GM18511 (cell line): ENCODE measurements around the gene AFF1.

Source experiments
- ATAC-seq: cut with Tn5 transposase; IDR thresholded peaks from one replicate; pipeline ENCODE4 v1.9.1; 2021; ENCODE audit warnings: mild to moderate bottlenecking, moderate library complexity; ENCODE audit not compliant: unreplicated experiment

The AFF1 gene

DNA sequence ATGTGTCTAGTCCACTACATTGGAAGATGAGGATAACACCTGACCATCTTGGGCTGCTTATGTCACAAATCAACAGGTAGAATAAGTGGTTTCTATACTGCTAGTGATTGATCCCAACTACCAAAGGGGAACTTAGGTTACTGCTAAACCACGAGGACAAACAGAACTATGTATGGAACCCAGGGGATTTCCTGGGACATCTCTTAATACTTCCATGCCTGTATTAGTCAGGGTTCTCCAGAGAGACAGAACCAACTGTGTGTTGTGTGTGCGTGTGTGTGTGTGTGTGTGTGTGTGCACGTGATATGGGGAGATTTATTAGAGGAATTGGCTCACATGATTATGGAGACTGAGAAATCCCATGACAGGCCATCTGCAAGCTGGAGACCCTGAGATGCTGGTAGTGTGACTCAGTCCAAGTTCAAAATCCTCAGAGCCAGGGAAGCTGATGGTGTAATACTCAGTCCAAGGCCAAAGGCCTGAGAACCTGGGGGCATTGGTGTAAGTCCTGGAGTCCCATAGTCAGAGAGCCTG is 16.2 kb upstream of the AFF1 start:
- ATAC-seq, result no peak

DNA sequence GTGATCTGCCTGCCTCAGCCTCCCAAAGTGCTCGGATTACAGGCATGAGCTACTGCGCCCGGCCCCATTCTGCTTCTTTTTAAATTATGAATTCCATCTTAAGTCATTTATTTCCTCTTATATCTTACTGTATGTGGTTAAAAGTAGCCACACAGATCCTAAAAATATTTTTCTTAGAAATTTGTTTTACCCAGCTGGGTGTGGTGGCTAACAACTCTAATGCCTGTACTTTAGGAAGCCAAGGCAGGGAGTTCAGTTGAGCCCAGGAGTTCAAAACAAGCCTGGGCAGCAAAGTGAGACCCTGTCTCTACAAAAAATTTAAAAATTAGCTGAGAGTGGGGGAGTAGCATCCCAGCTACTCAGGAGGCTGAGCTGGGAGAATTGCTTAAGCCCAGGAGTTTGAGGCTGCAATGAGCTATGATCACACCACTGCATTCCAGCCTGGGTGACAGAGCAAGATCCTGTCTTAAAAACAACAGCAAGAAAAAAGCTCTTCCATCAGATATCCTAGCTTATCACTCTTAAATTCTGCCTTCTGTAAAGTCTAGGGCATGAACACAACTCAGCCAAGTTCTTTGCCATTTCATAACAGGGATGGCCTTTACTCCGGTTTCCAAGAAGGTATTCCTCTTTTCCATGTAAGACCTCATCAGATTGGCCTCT is 15.1 kb upstream of the AFF1 start:
- no peak for ATAC-seq

DNA sequence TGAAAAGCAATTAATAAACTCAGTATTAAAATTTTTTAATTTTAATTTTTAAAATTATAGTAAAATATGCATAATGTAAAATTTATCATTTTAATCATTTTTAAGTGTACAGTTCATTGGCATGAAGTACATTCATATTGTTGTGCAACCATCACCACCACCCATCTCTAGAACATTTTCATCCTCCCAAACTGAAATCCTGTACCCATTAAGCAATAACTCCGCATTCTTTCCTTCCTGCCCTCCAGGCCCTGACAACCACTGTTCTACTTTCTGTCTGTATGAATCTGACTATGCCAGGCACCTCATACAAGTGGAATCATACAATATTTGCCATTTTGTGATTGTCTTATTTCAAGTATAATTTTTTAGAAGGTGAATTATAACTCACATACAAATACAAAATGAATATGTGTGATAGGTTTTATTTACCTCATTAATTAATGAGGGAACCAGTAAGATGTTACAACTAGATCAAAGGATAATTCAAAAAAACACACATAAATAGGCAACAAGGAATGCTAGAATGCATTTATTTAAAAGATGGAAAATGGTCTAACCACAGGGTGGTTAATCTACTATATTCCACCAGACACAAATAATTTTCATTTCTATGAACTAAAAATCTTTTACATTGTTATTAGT is 13.1 kb upstream of the AFF1 start:
- no peak for ATAC-seq

DNA sequence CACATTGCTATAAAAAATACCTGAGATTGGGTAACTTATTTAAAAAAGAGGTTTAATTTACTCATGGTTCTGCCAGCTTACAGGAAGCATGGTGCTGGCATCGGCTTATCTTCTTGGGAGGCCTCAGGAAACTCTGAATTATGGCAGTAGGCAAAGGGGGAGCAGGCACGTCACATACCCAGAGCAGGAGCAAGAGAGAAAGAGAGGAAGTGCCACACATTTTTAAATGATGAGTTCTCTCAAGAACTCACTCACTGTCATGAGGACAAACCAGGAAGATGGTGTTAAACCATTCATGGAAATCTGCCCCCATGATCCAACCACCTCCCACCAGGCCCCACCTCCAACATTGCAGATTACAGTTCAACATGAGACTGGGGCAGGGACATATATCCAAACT is 10.0 kb upstream of the AFF1 start:
- no peak for ATAC-seq

DNA sequence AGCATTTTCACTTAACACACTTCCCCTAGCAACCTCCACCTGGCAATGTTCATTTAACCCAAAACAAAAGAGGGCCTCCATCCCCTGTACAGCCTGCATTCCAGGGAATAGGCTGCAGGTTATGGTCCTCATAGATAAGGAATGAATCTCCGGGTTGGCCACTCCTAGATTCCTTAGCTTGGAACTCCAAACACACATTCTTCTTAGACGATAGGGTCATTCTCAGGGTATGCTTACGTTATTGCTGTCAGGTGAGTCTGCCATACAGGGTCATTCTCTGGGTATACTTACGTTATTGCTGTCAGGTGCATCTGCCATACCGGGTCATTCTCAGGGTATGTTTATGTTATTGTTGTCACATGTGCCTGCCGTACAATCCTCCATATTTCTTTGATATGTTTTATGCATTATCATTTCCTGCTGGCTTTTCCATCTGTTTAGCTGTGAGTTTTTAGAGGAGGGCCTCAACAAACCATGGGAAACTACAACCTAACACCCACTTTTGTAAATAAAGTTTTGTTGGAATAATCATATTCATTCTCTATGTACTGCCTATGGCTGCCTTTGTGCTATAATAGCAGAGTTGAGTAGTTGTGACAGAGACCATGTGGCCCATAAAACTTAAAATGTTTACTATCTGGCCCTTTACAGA is 8.2 kb upstream of the AFF1 start:
- no peak for ATAC-seq

DNA sequence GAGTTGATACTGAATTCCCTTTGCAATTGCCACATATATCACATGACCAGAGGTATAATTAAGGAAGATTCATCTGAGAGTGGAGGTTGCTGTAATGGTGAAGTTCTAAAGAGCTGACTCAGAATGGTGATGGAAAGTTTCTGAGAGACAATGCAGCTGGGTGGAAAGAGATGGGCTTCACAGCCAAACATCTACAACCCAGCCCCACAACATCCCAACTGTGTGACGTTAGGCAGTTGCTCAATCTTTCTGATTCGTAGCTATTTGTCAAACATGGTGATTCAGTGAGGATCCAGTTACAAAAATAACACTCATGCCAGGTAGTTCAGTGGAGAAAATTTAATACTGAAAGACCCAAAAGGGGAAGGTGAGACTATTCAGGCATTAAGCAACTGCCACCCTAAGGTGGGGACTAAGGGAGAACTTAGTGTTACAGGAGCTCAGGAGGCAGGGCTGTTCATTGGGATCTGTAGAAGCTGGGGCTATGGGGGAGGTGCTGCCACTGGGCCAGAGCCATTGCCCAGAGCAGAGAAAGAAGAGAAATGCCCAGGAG is 6.9 kb upstream of the AFF1 start:
- peak; percentile 43 for ATAC-seq

DNA sequence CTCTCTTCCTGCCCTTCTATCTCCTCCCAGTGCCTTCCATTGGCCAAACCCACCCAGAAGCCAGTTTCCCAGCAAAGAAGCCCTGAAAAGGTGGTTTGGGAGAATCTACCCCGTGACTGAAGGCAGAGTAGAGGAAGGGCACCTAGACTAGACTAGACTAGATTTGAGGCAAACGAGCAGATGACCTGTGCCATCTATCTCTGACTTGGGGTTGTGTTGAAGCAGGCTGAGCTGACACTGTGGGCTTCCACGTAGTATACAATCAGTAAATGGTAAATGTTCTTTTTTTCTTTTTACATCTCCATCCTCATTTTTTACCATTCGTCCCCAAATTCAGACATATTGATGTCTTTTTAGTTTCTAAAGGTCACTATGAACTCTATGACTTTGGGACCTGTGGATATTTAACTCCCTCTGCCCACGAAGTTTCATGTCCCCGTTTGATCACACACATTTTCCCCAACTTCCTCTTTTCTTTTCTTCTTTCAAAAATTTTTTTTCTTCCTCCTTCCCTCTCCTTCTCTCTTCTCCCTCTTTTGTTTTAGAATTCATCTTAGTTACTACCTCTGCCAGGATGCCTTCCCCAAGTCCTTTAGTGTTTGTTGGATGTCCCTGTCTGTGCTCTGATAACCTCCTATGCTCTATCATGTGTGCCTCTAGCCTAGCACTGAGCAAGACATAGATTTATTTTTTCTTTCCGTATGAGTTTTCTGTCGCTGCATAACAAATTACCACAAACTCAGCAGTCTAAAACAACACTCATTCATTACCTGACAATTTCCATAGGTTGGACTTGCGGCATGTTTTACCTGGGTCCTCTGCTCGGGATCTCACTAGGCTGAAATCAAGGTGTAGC is 6.2 kb upstream of the AFF1 start:
- peak; percentile 52 for ATAC-seq

DNA sequence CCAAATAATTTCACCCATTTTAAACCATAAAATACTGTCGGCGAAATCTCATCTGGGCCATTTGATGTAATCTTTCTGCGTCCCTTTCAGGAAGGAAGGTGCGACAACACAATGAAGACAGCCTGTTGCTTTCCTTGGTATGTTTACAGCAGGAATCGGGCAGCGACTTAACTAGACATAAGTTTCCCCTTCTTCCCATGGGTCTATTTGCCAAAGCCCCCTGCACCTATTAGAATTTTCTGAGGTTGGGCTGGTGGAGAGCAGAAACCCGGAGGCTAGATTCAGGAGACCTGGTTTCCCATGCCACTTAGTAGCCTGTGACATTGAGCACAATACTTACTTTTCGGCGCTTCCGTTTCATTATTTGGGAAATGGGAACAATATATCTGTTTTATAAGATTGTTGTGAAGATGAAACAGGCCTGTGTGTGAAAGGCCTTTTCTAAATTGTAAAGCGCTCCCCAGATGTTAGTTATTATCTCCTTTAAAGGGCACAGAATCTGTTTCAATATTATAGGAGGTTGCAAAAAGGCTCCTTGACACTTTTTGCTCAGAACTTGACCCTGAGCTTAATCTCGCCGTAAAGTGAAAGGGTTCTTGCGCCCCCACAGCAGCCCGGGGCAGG is 552 bp upstream of the AFF1 start:
- no peak for ATAC-seq

DNA sequence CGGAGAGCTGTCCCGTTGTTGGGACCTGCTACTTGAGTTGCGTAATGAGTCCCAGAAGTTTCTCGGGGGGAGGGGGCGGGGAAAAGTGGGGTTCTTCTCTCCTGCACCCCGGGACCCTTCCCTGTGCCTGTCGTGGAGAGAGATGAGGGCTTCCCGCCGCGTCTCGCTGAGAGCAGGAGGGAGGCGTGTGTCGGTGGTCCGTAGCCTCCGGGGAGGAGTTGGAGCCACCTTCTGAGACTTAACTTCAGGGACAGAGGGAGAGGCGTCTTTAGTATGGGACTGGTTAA is 698 bp downstream of the AFF1 start:
- no peak for ATAC-seq

DNA sequence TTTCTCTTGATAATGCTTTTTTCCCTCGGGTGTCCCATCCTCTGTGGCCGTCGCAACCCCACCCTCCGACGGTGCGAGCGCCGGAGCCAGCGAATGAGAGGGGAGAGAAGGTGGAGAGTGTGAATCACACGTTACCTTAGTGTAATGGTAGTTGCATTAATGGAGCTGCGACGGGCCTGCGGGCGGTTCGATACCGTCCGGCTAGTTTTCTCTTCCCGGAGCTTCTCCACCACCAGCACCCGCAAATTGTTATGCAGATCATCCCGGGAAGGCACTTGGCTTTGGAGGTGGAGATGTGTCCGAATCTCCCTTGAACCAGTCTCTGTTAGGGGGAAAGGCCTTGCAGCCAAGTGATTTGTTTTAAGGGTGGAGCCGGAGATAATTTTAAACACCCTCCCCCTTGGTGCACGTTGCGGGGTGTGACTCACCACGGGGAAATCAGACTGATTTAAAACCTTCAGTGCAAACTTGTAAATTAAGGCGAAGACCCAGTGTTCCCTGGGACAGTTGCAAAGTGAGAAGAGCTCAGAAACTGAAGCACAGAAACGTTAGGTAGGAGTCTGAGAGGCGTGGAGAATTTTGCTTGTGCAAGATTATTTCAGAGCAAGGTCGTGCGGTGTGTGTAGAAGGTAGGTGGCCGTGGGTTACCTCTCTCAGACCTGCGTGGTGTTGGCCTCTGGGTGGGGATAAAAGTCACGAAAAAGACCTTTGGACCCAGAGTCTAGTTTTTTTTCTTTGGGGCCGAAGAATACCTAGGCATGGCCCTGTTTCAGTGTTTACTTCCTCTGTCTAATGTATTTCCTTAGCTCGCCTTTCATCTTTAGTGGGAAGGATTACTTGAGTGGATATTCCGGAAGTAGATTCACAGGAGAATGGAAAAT is 1.3 kb downstream of the AFF1 start:
- peak; percentile 40 for ATAC-seq

DNA sequence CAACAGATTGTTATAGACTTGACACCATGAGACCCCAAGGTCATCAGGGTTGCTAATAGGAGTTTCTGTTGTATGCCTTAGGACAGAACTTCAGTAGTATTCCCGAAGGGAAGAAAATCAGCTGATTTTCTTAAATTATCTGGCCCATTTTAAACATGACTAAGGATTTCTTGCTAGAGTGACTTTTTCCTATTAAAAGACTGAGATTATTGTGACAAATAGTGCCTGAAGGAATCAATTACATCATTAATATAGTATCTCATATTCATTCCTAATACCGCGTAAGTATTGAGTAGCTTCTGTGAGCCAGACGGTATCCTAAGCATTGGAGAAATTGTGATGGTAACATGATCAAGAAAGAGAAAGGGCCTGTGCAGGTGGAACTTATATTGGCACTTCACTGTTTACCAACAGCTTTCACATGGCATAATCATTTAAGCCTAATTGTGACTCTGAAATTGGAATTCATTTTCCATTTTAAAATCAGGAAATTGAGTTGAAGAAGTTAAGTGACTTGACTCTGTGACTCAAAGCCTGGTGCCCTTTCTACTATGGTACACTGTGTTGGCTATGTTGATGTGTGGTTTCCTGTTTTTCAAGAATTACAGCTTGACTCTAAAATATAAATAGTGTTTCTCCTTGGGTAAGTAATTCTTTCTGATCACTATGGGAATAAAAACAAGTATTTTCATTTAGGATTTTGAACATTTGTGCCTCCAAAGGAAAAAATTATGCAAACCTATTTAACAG is 4.1 kb downstream of the AFF1 start:
- ATAC-seq, result no peak

DNA sequence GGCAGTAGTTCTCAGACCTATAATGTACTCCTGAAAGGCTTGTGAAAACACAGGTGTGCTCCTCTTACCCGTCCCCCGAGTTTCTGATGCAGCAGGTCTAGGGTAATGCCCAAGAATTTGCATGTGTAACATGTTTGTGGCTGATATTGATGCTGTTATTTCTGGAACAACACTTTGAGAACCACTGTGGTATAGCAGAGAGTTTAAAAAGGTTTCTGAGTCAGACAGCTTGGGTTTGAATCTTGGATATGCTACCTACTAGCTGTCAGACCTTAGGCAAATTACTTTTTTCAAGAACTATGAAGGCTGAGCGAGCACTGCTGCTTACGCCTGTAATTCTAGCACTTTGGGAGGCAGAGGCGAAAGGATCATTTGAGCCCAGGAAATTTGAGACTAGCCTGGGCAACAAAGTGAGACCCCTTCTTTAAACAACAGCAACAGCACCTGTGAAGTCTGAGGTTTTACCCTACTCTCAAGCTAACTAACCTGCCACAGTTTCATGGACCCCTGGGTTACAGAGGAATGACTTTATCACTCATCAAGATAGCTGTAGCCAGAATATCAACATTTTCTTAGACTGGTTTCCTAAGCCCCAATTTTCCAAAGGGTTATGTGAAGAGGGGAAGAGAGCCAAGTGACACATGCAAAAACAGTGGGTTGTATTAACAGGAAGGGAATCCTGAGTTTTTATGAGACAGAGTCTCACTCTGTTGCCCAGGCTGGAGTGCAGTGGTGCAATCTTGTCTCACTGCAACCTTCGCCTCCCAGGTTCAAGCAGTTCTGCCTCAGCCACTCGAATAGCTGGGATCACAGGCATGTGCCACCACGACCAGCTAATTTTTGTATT is 5.1 kb downstream of the AFF1 start:
- peak; percentile 56 for ATAC-seq

DNA sequence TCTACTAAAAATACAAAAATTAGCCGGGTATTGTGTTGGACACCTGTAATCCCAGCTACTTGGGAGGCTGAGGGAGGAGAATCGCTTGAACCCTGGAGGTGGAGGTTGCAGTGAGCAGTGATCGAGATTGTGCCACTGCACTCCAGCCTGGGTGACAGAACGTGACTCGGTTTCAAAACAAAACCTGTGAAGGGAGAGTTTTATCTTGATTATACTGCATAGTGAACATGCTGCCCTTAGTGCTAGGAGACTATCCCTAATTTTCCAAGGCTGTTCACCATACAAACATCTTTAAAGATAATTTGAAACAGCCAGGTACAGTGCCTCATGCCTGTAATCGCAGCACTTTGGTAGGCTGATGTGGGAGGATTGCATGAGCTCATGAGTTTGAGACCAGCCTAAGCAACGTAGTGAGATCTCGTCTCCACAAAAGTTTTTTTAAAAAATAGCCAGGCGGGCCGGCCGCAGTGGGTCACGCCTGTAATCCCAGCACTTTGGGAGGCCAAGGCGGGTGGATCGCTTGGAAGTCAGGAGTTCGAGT is 6.2 kb downstream of the AFF1 start:
- ATAC-seq, result no peak

DNA sequence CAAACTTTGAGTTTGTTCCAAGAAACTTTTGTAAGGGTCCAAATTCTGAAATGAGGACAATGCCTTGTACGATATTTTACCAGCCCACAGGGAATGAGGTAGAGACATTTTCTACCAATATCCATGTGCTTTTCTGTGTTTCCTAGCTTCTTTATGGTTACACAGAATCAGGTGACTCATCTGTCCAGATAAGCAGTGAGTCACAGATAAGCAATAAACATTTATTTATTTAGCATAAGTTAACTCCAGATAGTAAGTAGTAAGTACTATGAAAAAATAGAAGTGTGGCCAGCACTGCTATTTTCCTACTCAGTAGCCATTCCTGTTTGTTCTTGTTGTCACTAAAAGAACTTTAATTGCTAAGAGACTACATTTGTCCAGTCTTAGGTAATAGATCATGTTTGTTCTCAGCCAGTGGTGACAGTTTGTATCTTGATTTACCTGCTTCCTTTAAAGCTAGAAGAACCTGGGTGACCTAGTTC is 7.4 kb downstream of the AFF1 start:
- ATAC-seq, result no peak

DNA sequence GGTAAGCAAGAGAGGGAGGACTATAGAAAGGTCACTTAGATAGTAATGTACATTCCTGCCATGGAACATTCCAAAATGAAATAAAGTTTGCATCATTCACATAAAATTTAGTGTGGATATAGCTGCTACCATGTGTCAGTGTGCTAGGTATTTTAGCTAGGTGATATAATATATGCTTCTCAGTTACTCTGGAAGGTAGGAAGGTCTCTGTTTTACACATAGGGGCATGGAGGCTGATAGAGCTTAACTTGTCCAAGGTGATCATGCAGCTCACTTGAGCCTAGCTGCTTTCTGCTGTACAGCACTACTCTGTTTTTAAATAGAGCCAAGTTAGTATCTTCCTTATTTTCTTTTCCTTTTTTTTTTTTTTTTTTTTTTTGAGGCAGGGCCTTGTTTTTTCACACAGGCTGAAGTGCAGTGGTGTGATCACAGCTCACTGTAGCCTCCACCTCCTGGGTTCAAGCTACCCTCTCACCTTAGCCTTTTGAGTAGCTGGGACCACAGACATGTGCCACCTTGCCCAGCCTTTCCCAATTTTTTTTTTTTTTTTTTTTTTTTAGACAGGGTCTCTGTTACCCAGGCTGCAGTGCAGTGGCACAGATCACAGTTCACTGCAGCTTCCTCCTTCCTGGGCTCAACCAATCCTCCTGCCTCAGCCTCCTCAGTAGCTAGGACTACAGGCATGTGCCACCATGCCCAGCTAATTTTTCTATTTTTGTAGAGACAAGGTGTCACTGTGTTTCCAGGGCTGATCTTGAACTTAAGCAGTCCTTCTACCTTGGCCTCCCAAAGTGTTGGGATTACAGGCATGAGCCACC is 10.4 kb downstream of the AFF1 start:
- ATAC-seq, result no peak

DNA sequence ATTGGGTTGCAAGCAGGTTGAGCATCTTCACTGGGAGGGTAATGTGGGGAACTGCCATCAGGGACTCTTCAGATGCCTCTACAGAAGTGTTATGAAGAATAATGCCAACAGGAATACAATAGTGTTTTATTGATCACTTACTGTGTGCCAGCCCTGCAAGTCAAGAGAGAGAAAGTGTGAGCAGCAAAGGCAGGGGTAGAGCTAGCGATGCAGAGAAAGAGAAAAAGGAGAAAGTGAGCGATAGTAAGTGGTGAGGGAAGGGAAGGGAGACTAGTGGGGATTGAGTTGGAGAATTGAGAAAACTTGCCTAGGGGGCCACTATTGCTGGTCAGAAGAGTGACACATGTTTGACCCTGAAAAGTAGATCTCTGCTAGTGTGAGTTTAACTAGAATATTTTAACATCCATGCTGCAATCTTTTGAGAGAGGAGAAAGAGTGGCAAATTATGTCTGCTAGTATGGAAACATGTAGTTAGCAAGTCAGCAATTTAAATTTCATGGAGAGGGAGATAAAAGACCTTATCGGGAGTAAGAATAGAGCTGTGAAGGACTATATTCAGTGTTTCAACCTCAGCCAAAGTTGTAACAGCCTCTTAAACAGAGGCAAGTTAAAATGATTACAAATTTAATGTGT is 12.2 kb downstream of the AFF1 start:
- ATAC-seq, result peak; percentile 17
